Gastrocnemius medialis (tissue), 4 donors: ENCODE results near the gene NTNG1. TPM values are rescaled to one million over a fixed set of nuclear protein-coding genes. Genes with fewer than 3 reads are reported as not detected.

ENCODE experiments used
- ATAC-seq, 2 donors: fragments of 150-250 bp; one replicate each; pipeline ENCODE4 v1.9.1; 2016
- DNase-seq, 2 donors: peaks; one replicate each; pipeline ENCODE4 v3.0.0-alpha.2; 2019
- H3K27ac ChIP-seq, 4 donors: fragments of 200-600 bp; sonication (generic); 1 replicate in 1 of 4; 2 replicates in 3 of 4; pipeline ENCODE4 v1.5.1; 2016 to 2018; ENCODE audit warnings: mild to moderate bottlenecking in 2 of 4, moderate library complexity in 1 of 4
- H3K27me3 ChIP-seq, 3 donors: fragments of 200-600 bp; sonication (generic) in 2 of 3; 1 replicate in 1 of 3; 2 replicates in 2 of 3; pipeline versions ENCODE4 v1.5.1 to v1.6.0; 2016 to 2019; ENCODE audit warnings: mild to moderate bottlenecking in 1 of 3, moderate library complexity in 1 of 3
- H3K36me3 ChIP-seq, 2 donors: fragments of 200-600 bp; sonication (generic) in 1 of 2; one replicate each; pipeline ENCODE4 v1.5.1; 2017 to 2018
- H3K4me1 ChIP-seq, 2 donors: fragments of 200-600 bp; sonication (generic) in 1 of 2; one replicate each; pipeline ENCODE4 v1.5.1; 2016 to 2017; ENCODE audit warnings: mild to moderate bottlenecking in 2 of 2
- H3K4me3 ChIP-seq, 4 donors: fragments of 200-600 bp; sonication (generic) in 3 of 4; 1 replicate in 1 of 4; 2 replicates in 3 of 4; pipeline ENCODE4 v1.5.1; 2016 to 2019; ENCODE audit warnings: mild to moderate bottlenecking in 2 of 4
- H3K9me3 ChIP-seq, 3 donors: fragments of 200-600 bp; sonication (generic) in 2 of 3; 1 replicate in 1 of 3; 2 replicates in 2 of 3; pipeline ENCODE4 v1.5.1; 2016 to 2019
- POLR2A ChIP-seq, 2 donors: fragments of 450-650 bp; IDR thresholded peaks; one replicate each; pipeline ENCODE4 v1.6.1; 2017; ENCODE audit warnings: antibody characterized with exemption in 2 of 2, mild to moderate bottlenecking in 2 of 2, moderate library complexity in 2 of 2
- in situ Hi-C, 4 donors: fragments of 200-750 bp; cut with MboI; loops; one replicate each; pipeline versions ENCODE4 v1.15.0 to v1.8.0; 2017; ENCODE audit warnings: low sequenced_read_pairs in 4 of 4
- intact Hi-C: fragments of 100-400 bp; cut with DNase I; formaldehyde crosslinking; loops from one replicate; pipeline ENCODE4 v1.15.1; 2023; ENCODE audit warnings: low total_unique reads
- total RNA-seq, 4 donors: library from RNA; depleted of rRNA; stranded (reverse); fragments of >200 nt; gene quantifications; one replicate each; pipeline versions ENCODE4 v1.1.0 to v1.2.3, GENCODE V29; 2016
- TF ChIP-seq, protein P1 (sequence below), 5 experiments: fragments of 450-650 bp in 3 of 5; fragments of 200-600 bp in 2 of 5; sonication (generic) in 2 of 5; IDR thresholded peaks in 4 of 5; conservative IDR thresholded peaks in 1 of 5; 1 replicate in 4 of 5; 2 replicates in 1 of 5; pipeline ENCODE4 v1.5.1; 2016 to 2019; ENCODE audit warnings: antibody characterized with exemption in 5 of 5, mild to moderate bottlenecking in 3 of 5, moderate library complexity in 3 of 5

NTNG1 gene
- total RNA-seq, 4 donors from 2014 or later: not detected

DNA sequence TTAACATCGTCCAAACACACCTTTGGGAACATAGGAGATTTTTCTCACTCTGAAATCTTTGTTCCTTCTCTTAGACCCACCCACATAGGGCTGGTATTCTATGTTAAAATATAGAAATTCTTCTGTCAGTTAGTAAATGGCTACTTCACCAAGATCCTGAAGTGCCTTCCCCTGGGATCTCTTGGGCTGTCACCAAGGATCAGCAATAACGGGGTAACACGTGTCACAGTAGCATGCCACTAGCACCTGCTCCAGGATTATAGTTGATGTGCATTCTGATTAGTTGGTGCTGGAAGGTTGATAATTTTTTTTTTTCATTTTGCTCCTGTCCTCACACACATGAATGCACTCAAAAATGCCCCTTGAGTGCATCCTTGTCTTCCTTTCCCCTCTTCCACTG is 298.7 kb downstream of the NTNG1 start:
- DNase-seq (no peak), ATAC-seq (no peak)
- Histone ChIP-seq H3K27ac (no peak overlapping the region), H3K36me3 (no peaks in the 10 kb centered on the region), H3K27me3 (no peaks in the 10 kb centered on the region), H3K4me3 (no peak overlapping the region), H3K4me1 (no peaks in the 10 kb centered on the region), H3K9me3 (no peaks in the 10 kb centered on the region)
- intact Hi-C loops (no loop called here), in situ Hi-C loops (no loop called here)
- TF ChIP-seq, protein P1, sequence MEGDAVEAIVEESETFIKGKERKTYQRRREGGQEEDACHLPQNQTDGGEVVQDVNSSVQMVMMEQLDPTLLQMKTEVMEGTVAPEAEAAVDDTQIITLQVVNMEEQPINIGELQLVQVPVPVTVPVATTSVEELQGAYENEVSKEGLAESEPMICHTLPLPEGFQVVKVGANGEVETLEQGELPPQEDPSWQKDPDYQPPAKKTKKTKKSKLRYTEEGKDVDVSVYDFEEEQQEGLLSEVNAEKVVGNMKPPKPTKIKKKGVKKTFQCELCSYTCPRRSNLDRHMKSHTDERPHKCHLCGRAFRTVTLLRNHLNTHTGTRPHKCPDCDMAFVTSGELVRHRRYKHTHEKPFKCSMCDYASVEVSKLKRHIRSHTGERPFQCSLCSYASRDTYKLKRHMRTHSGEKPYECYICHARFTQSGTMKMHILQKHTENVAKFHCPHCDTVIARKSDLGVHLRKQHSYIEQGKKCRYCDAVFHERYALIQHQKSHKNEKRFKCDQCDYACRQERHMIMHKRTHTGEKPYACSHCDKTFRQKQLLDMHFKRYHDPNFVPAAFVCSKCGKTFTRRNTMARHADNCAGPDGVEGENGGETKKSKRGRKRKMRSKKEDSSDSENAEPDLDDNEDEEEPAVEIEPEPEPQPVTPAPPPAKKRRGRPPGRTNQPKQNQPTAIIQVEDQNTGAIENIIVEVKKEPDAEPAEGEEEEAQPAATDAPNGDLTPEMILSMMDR (IDR thresholded peaks at IDR 0.05 in 4 of 5, conservative IDR thresholded peaks at IDR 0.05 in 1 of 5): no peak
- no peak for TF ChIP-seq POLR2A (IDR thresholded peaks at IDR 0.05)

DNA sequence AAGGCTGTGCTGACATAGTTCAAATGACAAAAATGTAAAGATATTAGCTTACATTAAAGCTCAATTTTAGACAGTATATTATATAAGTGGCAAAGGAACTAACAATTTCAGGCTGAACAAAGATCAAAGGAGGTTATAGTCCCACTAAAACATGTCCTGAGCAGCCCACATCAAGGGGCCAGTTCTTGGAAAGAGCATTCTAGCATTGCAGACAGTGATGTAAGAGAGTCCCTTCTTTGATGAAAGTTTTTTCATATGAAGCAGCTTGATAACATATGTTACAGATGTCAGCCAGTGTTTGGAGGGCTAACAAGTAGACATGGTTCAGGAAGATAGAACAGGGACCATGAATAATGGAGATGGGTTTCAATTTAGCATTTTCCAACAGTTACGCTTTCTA is 301.7 kb downstream of the NTNG1 start:
- H3K27ac ChIP-seq: no peak overlapping the region
- in situ Hi-C loops (no loop called here), intact Hi-C loops (no loop called here)
- DNase-seq: no peak
- no peak for ATAC-seq
- TF ChIP-seq, protein P1 (IDR thresholded peaks at IDR 0.05 in 4 of 5, conservative IDR thresholded peaks at IDR 0.05 in 1 of 5): no peak
- TF ChIP-seq POLR2A (IDR thresholded peaks at IDR 0.05): no peak
- H3K4me3 ChIP-seq: no peak overlapping the region
- no peaks in the 10 kb centered on the region for H3K36me3 ChIP-seq
- H3K9me3 ChIP-seq: no peaks in the 10 kb centered on the region
- H3K4me1 ChIP-seq: no peaks in the 10 kb centered on the region
- H3K27me3 ChIP-seq: no peaks in the 10 kb centered on the region

DNA sequence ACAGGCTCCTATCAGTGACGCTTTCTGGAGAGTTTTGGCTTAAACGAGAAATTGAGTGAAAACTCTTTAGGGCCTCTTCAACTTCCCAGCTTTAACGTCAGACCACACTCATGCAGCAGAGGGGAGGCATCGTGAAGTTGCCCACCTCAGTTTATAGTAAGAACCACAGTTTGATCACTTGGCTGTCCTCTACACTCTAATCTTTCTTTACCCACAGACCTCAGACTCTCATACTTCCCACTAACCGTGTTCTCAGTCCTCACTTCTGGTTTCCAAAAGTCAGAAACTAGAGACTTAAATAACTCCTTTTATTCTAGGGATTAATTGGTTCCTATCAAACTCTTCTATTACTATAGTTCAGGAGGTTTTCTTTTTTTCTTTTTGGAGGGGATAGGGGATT is 302.2 kb downstream of the NTNG1 start:
- Histone ChIP-seq H3K9me3 (no peaks in the 10 kb centered on the region), H3K27ac (no peak overlapping the region), H3K4me1 (no peaks in the 10 kb centered on the region), H3K4me3 (no peak overlapping the region), H3K27me3 (no peaks in the 10 kb centered on the region), H3K36me3 (no peaks in the 10 kb centered on the region)
- DNase-seq (no peak), ATAC-seq (no peak)
- in situ Hi-C loops: no loop called here
- TF ChIP-seq, protein P1 (IDR thresholded peaks at IDR 0.05 in 4 of 5, conservative IDR thresholded peaks at IDR 0.05 in 1 of 5): no peak
- no peak for TF ChIP-seq POLR2A (IDR thresholded peaks at IDR 0.05)
- intact Hi-C loops: no loop called here

DNA sequence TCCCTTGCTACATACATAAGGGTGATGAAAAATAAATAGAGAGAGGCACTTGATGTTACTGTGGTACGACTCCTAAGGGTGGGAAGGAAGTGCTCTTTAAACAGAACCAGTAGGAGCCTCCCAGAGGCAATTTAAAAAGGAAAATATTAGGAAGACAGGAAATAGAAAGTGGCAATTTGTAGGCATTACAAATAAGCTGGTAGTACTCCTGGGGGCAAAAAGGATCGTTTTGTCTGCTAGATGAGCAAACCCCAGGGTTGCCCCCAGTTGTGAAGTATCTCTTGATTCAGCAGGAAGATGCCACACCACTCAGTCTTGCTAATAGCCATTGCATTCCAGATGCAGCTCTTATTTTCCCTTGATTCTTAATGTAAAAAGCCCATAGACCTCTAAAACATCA is 303.0 kb downstream of the NTNG1 start:
- in situ Hi-C loops (no loop called here), intact Hi-C loops (no loop called here)
- Histone ChIP-seq H3K36me3 (no peaks in the 10 kb centered on the region), H3K4me3 (no peak overlapping the region), H3K9me3 (no peaks in the 10 kb centered on the region), H3K4me1 (no peaks in the 10 kb centered on the region), H3K27ac (no peak overlapping the region), H3K27me3 (no peaks in the 10 kb centered on the region)
- DNase-seq (no peak), ATAC-seq (no peak)
- TF ChIP-seq POLR2A (IDR thresholded peaks at IDR 0.05): no peak
- TF ChIP-seq, protein P1 (IDR thresholded peaks at IDR 0.05 in 4 of 5, conservative IDR thresholded peaks at IDR 0.05 in 1 of 5): no peak

DNA sequence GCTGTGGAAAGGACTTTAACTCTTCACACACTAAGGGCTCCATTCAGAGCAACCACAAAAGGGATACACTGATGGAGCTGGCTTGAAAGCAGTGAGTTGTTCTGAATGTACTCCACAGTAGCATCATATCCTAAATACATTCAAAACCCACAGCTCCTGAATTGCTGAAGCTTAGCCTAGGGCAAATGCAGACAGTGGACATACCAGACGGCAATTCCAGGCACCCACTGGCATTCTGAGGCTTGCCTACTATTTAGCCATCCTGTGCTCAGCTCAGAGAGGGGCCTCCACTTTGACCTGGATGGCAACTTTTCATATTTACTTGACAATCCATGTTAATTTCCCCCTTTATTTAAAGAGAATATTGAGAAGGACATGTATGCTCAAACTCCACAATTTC is 303.5 kb downstream of the NTNG1 start:
- Histone ChIP-seq H3K27me3 (no peaks in the 10 kb centered on the region), H3K27ac (no peak overlapping the region), H3K9me3 (no peaks in the 10 kb centered on the region), H3K4me3 (no peak overlapping the region), H3K4me1 (no peaks in the 10 kb centered on the region), H3K36me3 (no peaks in the 10 kb centered on the region)
- no peak for ATAC-seq
- no peak for DNase-seq
- intact Hi-C loops (no loop called here), in situ Hi-C loops (no loop called here)
- TF ChIP-seq POLR2A (IDR thresholded peaks at IDR 0.05): no peak
- TF ChIP-seq, protein P1 (IDR thresholded peaks at IDR 0.05 in 4 of 5, conservative IDR thresholded peaks at IDR 0.05 in 1 of 5): no peak
